Measurements from ENCODE around the gene CDC42BPB. TPM values are rescaled to one million over a fixed set of nuclear protein-coding genes. Genes with fewer than 3 reads are reported as not detected.
A peak's percentile ranks its signal among the peaks of the same experiment; 100 is the strongest.

CDC42BPB gene
- total RNA-seq, 4 donors from 2014 or later, result 105 to 178 (median 107) TPM

DNA sequence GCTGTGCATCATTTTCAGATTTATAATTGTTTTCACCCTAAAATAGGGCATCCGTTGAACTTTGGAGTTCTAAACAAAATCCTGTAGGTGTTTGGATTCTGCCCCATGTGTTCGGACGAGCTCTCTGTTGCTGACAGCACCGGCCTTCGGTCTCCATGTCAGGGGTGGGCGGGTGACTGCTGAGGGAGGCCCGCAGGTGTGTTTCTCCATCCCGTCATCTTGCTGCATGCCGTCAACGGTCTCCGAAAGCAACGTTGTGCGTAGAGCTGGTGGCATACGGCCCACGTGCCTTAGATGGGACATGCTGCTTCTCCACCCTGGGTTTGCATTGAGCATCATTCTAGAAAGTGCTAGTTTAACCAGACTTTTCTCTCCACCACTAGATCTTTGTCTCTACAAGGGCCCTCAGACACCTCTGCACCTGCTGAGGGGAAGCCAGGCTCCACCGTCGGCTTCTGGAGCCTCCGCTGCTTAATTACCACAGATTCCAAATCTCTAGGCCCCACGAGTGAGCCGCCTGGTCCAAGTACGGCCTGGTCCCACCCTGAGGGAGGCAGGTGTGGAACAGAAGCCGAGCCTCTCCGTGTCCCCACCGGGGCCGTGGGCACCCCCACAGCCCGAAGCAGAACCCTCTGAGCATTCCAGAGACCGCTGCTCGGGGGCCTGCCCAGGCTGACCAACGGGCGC, 150.6 kb downstream of the CDC42BPB start:
- Histone ChIP-seq H3K27ac (no peak overlapping the region), H3K9me3 (no peaks in the 10 kb centered on the region), H3K4me1 (no peaks in the 10 kb centered on the region), H3K4me3 (no peak overlapping the region), H3K27me3 (no peaks in the 10 kb centered on the region), H3K36me3 (peaks cover 39% of the 10 kb centered on the region)
- WGBS, result 94% methylated on average over 25 of the region's 30 CpGs
- TF ChIP-seq, protein P1, sequence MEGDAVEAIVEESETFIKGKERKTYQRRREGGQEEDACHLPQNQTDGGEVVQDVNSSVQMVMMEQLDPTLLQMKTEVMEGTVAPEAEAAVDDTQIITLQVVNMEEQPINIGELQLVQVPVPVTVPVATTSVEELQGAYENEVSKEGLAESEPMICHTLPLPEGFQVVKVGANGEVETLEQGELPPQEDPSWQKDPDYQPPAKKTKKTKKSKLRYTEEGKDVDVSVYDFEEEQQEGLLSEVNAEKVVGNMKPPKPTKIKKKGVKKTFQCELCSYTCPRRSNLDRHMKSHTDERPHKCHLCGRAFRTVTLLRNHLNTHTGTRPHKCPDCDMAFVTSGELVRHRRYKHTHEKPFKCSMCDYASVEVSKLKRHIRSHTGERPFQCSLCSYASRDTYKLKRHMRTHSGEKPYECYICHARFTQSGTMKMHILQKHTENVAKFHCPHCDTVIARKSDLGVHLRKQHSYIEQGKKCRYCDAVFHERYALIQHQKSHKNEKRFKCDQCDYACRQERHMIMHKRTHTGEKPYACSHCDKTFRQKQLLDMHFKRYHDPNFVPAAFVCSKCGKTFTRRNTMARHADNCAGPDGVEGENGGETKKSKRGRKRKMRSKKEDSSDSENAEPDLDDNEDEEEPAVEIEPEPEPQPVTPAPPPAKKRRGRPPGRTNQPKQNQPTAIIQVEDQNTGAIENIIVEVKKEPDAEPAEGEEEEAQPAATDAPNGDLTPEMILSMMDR (IDR thresholded peaks at IDR 0.05), result no peak
- TF ChIP-seq POLR2AphosphoS5 (IDR thresholded peaks at IDR 0.05) (no peak), POLR2A (IDR thresholded peaks at IDR 0.05) (no peak), EP300 (IDR thresholded peaks at IDR 0.05) (no peak)
- DNase-seq (ENCODE audit: low spot score in 2 of 2), result peak in 1 of 2 donors; percentile 70

DNA sequence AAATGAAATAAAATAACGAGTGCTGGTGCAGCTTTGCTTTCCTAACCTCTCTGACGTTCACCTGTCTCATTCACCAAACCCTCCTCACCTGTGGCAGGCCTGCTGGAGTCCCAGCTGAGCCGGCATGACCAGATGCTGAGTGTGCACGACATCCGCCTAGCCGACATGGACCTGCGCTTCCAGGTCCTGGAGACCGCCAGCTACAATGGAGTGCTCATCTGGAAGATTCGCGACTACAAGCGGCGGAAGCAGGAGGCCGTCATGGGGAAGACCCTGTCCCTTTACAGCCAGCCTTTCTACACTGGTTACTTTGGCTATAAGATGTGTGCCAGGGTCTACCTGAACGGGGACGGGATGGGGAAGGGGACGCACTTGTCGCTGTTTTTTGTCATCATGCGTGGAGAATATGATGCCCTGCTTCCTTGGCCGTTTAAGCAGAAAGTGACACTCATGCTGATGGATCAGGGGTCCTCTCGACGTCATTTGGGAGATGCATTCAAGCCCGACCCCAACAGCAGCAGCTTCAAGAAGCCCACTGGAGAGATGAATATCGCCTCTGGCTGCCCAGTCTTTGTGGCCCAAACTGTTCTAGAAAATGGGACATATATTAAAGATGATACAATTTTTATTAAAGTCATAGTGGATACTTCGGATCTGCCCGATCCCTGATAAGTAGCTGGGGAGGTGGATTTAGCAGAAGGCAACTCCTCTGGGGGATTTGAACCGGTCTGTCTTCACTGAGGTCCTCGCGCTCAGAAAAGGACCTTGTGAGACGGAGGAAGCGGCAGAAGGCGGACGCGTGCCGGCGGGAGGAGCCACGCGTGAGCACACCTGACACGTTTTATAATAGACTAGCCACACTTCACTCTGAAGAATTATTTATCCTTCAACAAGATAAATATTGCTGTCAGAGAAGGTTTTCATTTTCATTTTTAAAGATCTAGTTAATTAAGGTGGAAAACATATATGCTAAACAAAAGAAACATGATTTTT, 151.9 kb downstream of the CDC42BPB start:
- no peaks in the 10 kb centered on the region for H3K4me1 ChIP-seq

DNA sequence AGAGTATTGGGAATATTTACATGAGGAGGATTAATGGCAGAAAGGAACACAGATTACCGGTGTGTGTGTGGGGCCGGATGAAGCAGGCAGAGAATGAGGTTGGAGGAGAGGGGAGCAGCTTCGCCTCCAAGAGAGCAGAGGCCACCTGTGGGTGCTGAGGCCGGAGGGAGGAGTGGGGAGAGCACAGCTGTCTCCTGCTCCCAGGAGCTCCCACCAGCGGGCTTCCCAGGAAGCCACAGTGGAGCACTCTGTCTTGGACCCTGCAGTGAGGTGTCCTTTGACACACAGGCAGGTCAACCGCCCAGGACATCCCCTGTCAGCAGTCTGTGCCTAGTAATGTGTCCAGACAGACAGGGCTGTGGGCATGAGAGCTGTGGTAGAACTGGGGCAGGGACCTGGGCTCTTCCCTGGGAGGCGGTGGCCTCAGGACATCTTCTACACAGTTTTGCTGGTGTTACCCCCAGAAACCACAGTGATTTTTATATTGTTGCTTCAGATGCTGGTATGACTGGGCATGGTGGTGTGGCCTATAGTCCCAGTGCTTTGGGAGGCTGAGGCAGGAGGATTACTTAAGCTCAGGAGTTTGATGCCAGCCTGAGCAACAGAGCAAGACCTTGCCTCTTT, 153.3 kb downstream of the CDC42BPB start:
- no peaks in the 10 kb centered on the region for H3K9me3 ChIP-seq
- no peak overlapping the region for H3K27ac ChIP-seq
- H3K4me3 ChIP-seq, result no peak overlapping the region
- TF ChIP-seq EP300 (IDR thresholded peaks at IDR 0.05) (no peak), POLR2A (IDR thresholded peaks at IDR 0.05) (no peak), POLR2AphosphoS5 (IDR thresholded peaks at IDR 0.05) (no peak)
- TF ChIP-seq, protein P1 (IDR thresholded peaks at IDR 0.05), result no peak
- peaks cover 36% of the 10 kb centered on the region for H3K36me3 ChIP-seq
- H3K27me3 ChIP-seq, result no peaks in the 10 kb centered on the region
- H3K4me1 ChIP-seq, result no peaks in the 10 kb centered on the region
- WGBS, result 90% methylated on average over 4 of the region's 7 CpGs
- DNase-seq (ENCODE audit: low spot score in 2 of 2), result no peak

More for the DNA sequence above, 151.9 kb downstream of the CDC42BPB start:
- Histone ChIP-seq H3K27me3 (no peaks in the 10 kb centered on the region), H3K27ac (no peak overlapping the region), H3K4me3 (no peak overlapping the region), H3K9me3 (no peaks in the 10 kb centered on the region), H3K36me3 (peaks cover 34% of the 10 kb centered on the region)
- no peak for DNase-seq (ENCODE audit: low spot score in 2 of 2)
- TF ChIP-seq EP300 (IDR thresholded peaks at IDR 0.05), result no peak
- TF ChIP-seq POLR2A (IDR thresholded peaks at IDR 0.05), result no peak
- TF ChIP-seq, protein P1 (IDR thresholded peaks at IDR 0.05), result no peak
- TF ChIP-seq POLR2AphosphoS5 (IDR thresholded peaks at IDR 0.05), result no peak
- WGBS, result 98% methylated on average over 34 of the region's 38 CpGs

DNA sequence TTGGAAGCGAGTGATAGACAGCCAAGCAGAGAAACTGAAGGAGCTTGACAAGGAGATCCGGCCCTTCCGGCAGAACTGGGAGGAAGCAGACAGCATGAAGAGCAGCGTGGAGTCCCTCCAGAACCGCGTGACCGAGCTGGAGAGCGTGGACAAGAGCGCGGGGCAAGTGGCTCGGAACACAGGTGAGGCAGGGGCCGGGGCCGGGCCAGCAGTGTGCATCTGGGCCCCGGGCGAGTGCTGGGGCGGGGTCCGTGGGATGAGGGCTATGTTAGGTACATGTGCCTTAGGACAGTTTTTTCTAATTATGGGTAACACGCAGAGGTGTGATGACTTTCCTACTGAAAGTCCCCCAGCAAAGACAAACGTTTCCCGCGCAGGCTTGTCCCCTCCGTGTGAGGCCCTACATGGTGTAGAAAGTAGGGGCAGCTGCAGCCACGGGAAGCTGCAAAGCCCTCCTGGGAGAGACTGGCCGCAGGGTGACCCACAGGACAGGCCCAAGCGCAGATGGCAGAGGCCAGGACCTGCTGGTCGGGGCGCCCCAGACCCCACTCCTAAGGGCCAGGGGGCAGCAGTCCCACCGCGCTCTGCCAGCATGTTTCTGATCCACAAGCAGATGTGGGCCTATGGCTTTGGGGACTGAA, 154.0 kb downstream of the CDC42BPB start:
- Histone ChIP-seq H3K9me3 (no peaks in the 10 kb centered on the region), H3K4me1 (no peaks in the 10 kb centered on the region), H3K27ac (no peak overlapping the region), H3K4me3 (no peak overlapping the region), H3K27me3 (no peaks in the 10 kb centered on the region), H3K36me3 (peaks cover 39% of the 10 kb centered on the region)
- TF ChIP-seq POLR2A (IDR thresholded peaks at IDR 0.05) (no peak), POLR2AphosphoS5 (IDR thresholded peaks at IDR 0.05) (no peak)
- no peak for DNase-seq (ENCODE audit: low spot score in 2 of 2)
- 93% methylated on average over 29 of the region's 29 CpGs for WGBS

DNA sequence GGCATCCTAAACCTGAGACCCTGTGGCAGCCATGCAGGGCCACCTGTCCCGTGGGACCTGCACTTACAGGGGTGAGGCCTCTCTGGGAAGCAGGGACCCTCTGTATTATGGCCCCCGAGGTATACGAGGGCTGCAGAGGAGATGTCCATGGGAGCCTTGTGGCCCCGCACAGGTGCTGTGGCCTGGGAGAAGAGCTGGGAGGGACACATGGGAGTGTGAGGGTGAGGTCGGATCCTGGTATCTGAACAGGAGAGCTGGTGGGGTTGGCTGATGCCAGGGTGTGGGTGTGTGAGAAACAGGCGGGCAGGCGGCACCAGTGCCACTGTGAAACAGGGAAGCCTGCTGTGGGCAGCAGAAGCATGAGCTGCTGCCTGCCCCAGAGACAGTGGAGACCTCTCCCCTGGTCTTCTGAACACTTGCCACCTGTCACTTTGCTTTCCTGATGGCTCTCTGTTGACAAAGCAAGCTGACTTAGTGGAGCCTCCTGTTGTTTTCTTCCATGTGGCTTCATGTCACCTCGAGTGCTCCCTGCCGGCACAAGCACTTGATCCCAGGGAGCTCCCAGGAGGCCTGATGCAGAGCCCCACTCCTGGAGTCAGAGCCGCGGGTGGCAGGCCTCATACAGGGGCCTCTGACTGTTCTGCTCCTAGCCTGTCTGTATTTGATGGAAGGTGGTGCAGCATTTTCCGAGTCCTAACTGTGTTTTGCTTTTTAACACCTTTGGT, 154.7 kb downstream of the CDC42BPB start:
- 89% methylated on average over 8 of the region's 12 CpGs for WGBS
- H3K27ac ChIP-seq, result no peak overlapping the region
- TF ChIP-seq, protein P1 (IDR thresholded peaks at IDR 0.05), result no peak
- TF ChIP-seq POLR2AphosphoS5 (IDR thresholded peaks at IDR 0.05) (no peak), EP300 (IDR thresholded peaks at IDR 0.05) (no peak), POLR2A (IDR thresholded peaks at IDR 0.05) (no peak)
- DNase-seq (ENCODE audit: low spot score in 2 of 2), result no peak
- peaks cover 46% of the 10 kb centered on the region for H3K36me3 ChIP-seq
- H3K27me3 ChIP-seq, result no peaks in the 10 kb centered on the region
- no peak overlapping the region for H3K4me3 ChIP-seq
- H3K4me1 ChIP-seq, result no peaks in the 10 kb centered on the region
- no peaks in the 10 kb centered on the region for H3K9me3 ChIP-seq

Data from suprapubic skin (tissue), 4 donors.